GM12878 (cell line): ENCODE results near the gene NECAB3.

Experiments used
- CEBPB ChIP-seq, 2 experiments: fragments of 150-350 bp in 1 of 2; IDR thresholded peaks; 2 replicates each; pipeline ENCODE4 v1.6.1; 2012 to 2014; ENCODE audit warnings: low read depth in 2 of 2, low read length in 2 of 2, borderline replicate concordance in 1 of 2, inconsistent platforms in 1 of 2
- CTCF ChIP-seq, 3 experiments: IDR thresholded peaks in 2 of 3; conservative IDR thresholded peaks in 1 of 3; 2 replicates each; pipeline ENCODE4 v1.5.1; 2011; ENCODE audit warnings: low read depth in 3 of 3, low read length in 3 of 3, mild to moderate bottlenecking in 3 of 3, control low read depth in 2 of 3, moderate library complexity in 2 of 3, inconsistent platforms in 1 of 3, mixed read lengths in 1 of 3; ENCODE audit not compliant: control insufficient read depth in 2 of 3, insufficient read depth in 1 of 3; ENCODE audit errors: extremely low read depth in 1 of 3
- EZH2 ChIP-seq: IDR thresholded peaks from 2 replicates; pipeline ENCODE4 v1.6.1; 2012; ENCODE audit warnings: low read depth, mild to moderate bottlenecking, control low read depth, inconsistent platforms, low read length, borderline replicate concordance; ENCODE audit not compliant: control insufficient read depth
- SIN3A ChIP-seq: IDR thresholded peaks from 2 replicates; pipeline ENCODE4 v1.6.1; 2012; ENCODE audit warnings: low read depth, low read length, improper control_type of control experiment
- TCF7 ChIP-seq: IDR thresholded peaks from 2 replicates; pipeline ENCODE4 v1.6.1; 2014; ENCODE audit warnings: antibody characterized with exemption, borderline replicate concordance
- USF1 ChIP-seq: IDR thresholded peaks from 2 replicates; pipeline ENCODE4 v1.6.1; 2011; ENCODE audit warnings: borderline replicate concordance, low read depth, mild to moderate bottlenecking, moderate library complexity, mixed read lengths, low read length; ENCODE audit not compliant: insufficient read depth; ENCODE audit errors: extremely low read length

GRCh38 chr20:33693741-33694638 is 19.8 kb upstream of the NECAB3 start:
- no peak for TF ChIP-seq USF1
- no peak for TF ChIP-seq CTCF (IDR thresholded peaks at IDR 0.05 in 2 of 3, conservative IDR thresholded peaks at IDR 0.05 in 1 of 3; ENCODE audit: control insufficient read depth in 2 of 3, extremely low read depth in 1 of 3, insufficient read depth in 1 of 3, low read depth in 3 of 3, low read length in 3 of 3)
- TF ChIP-seq SIN3A = no peak
- no peak for TF ChIP-seq TCF7
- no peak for TF ChIP-seq CEBPB (IDR thresholded peaks at IDR 0.05; ENCODE audit: borderline replicate concordance in 1 of 2, low read depth in 2 of 2, low read length in 2 of 2)
- TF ChIP-seq EZH2 = no peak
